K562 (cell line): ENCODE results near the gene PPIH. TPM values are rescaled to one million over a fixed set of nuclear protein-coding genes. Genes with fewer than 3 reads are reported as not detected.
A peak's percentile ranks its signal among the peaks of the same experiment; 100 is the strongest.

Experiments
- ATF6 ChIP-seq: sonication (generic); formaldehyde crosslinking; IDR thresholded peaks from 2 replicates; pipeline ENCODE4 v1.4.0; 2020; ENCODE audit warnings: mild to moderate bottlenecking, missing genetic modification reagents
- BRD4 ChIP-seq: fragments of 200-600 bp; sonication (generic); IDR thresholded peaks from 2 replicates; pipeline ENCODE4 v1.6.1; 2017; ENCODE audit warnings: inconsistent platforms
- DIDO1 ChIP-seq: fragments of 450-650 bp; IDR thresholded peaks from 2 replicates; pipeline ENCODE4 v1.6.1; 2016; ENCODE audit warnings: low read depth, missing biosample characterization, missing genetic modification characterization
- FOXJ2 ChIP-seq: fragments of 200-800 bp; sonication (Bioruptor generic); IDR thresholded peaks from 2 replicates; pipeline ENCODE4 v1.6.1; 2016; ENCODE audit warnings: missing genetic modification characterization, missing compliant biosample characterization
- HMBOX1 ChIP-seq: sonication (generic); IDR thresholded peaks from 2 replicates; pipeline ENCODE4 v1.6.1; 2016
- MEF2D ChIP-seq: conservative IDR thresholded peaks from 2 replicates; pipeline ENCODE4 v1.6.1; 2016; ENCODE audit warnings: low read depth, missing genetic modification characterization, missing compliant biosample characterization
- NR2F6 ChIP-seq: fragments of 450-650 bp; formaldehyde crosslinking; IDR thresholded peaks from 2 replicates; pipeline ENCODE4 v1.4.0; 2020; ENCODE audit warnings: mild to moderate bottlenecking
- PBX2 ChIP-seq, 2 experiments: IDR thresholded peaks in 1 of 2; conservative IDR thresholded peaks in 1 of 2; 2 replicates each; pipeline ENCODE4 v1.6.1; 2016; ENCODE audit warnings: low read depth in 2 of 2, mild to moderate bottlenecking in 1 of 2, missing compliant biosample characterization in 1 of 2, missing genetic modification characterization in 1 of 2, moderate library complexity in 1 of 2
- SAP30 ChIP-seq: fragments of 200-600 bp; sonication (generic); IDR thresholded peaks from 2 replicates; pipeline ENCODE4 v1.6.1; 2012; ENCODE audit warnings: borderline replicate concordance, low read depth, mild to moderate bottlenecking, moderate library complexity, low read length, control low read depth, inconsistent platforms; ENCODE audit not compliant: insufficient read depth, poor library complexity, severe bottlenecking
- SIRT6 ChIP-seq: IDR thresholded peaks from one replicate; pipeline ENCODE4 v1.6.1; 2012; ENCODE audit warnings: low read depth, mild to moderate bottlenecking, control low read depth, inconsistent platforms, low read length, moderate library complexity
- ZFP1 ChIP-seq: fragments of 450-650 bp; formaldehyde crosslinking; IDR thresholded peaks from 2 replicates; pipeline ENCODE4 v1.4.0; 2020; ENCODE audit warnings: mild to moderate bottlenecking, mixed read lengths
- polyA plus RNA-seq, 8 experiments: library from polyadenylated mRNA; depleted of rRNA in 4 of 8; stranded (reverse) in 5 of 8; unstranded in 3 of 8; fragments of >200 nt; fragmentation: Nextera tagmentation in 2 of 8; fragmentation: Illumina TruSeq in 1 of 8; extraction: Ambion mirVana in 2 of 8; extraction: Trizol in 1 of 8; gene quantifications; 2 replicates each; pipeline versions ENCODE4 v1.2.1 to v1.2.3, GENCODE V29; 2011 to 2014; ENCODE audit warnings: inconsistent platforms in 1 of 8, missing spikeins in 1 of 8
- total RNA-seq, 7 experiments: library from RNA; depleted of rRNA in 6 of 7; stranded (reverse); fragments of >200 nt in 6 of 7; fragmentation: Illumina TruSeq in 2 of 7; extraction: Trizol in 2 of 7; gene quantifications; 2 replicates each; pipeline versions ENCODE4 v1.2.1 to v1.2.3, GENCODE V29; 2011 to 2021; ENCODE audit warnings: low replicate concordance in 1 of 7
- TF ChIP-seq, protein P1 (sequence below): fragments of 450-650 bp; formaldehyde crosslinking; IDR thresholded peaks from 2 replicates; pipeline ENCODE4 v1.4.0; 2022; ENCODE audit warnings: missing genetic modification characterization
- TF ChIP-seq, protein P2 (sequence below): fragments of 450-650 bp; IDR thresholded peaks from 2 replicates; pipeline ENCODE4 v1.6.1; 2016
- TF ChIP-seq, protein P3 (sequence below): fragments of 250-450 bp; sonication (Bioruptor Pico); IDR thresholded peaks from 2 replicates; pipeline ENCODE4 v1.5.0; 2020; ENCODE audit warnings: mild to moderate bottlenecking, borderline replicate concordance

PPIH gene
- total and polyA plus RNA-seq, 9 of the 15 experiments (the other 6 are each of a cell fraction or from before 2014, with no cell fraction given): 197 to 470 (median 277) TPM

GRCh38 chr1:42657981-42658876, at the start of gene PPIH (continued):
- TF ChIP-seq, protein P1, sequence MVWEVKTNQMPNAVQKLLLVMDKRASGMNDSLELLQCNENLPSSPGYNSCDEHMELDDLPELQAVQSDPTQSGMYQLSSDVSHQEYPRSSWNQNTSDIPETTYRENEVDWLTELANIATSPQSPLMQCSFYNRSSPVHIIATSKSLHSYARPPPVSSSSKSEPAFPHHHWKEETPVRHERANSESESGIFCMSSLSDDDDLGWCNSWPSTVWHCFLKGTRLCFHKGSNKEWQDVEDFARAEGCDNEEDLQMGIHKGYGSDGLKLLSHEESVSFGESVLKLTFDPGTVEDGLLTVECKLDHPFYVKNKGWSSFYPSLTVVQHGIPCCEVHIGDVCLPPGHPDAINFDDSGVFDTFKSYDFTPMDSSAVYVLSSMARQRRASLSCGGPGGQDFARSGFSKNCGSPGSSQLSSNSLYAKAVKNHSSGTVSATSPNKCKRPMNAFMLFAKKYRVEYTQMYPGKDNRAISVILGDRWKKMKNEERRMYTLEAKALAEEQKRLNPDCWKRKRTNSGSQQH (CRISPR knock-in tag): peak; percentile 72; the same call in 1 of the 2 replicates
- TF ChIP-seq BRD4 (peak; percentile 75; the same call in 1 of the 2 replicates), PBX2 (CRISPR knock-in tag; IDR thresholded peaks at IDR 0.05; ENCODE audit: low read depth) (no peak), PBX2 (tag; conservative IDR thresholded peaks at IDR 0.05; ENCODE audit: low read depth) (0 out of 2 replicates have a peak, but pooled peaks have one; percentile 34), ZFP1 (CRISPR knock-in tag) (no peak), NR2F6 (CRISPR knock-in tag) (no peak), SAP30 (peak; percentile 97), DIDO1 (tag) (peak; percentile 91), FOXJ2 (tag) (peak; percentile 6; the same call in 1 of the 2 replicates), MEF2D (tag) (0 out of 2 replicates have a peak, but pooled peaks have one; percentile 16), ATF6 (CRISPR knock-in tag) (peak; percentile 21; the same call in 1 of the 2 replicates), SIRT6 (no peak), HMBOX1 (peak; percentile 65; the same call in 1 of the 2 replicates)
- TF ChIP-seq, protein P2, sequence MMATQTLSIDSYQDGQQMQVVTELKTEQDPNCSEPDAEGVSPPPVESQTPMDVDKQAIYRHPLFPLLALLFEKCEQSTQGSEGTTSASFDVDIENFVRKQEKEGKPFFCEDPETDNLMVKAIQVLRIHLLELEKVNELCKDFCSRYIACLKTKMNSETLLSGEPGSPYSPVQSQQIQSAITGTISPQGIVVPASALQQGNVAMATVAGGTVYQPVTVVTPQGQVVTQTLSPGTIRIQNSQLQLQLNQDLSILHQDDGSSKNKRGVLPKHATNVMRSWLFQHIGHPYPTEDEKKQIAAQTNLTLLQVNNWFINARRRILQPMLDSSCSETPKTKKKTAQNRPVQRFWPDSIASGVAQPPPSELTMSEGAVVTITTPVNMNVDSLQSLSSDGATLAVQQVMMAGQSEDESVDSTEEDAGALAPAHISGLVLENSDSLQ: peak; percentile 56
- TF ChIP-seq, protein P3, sequence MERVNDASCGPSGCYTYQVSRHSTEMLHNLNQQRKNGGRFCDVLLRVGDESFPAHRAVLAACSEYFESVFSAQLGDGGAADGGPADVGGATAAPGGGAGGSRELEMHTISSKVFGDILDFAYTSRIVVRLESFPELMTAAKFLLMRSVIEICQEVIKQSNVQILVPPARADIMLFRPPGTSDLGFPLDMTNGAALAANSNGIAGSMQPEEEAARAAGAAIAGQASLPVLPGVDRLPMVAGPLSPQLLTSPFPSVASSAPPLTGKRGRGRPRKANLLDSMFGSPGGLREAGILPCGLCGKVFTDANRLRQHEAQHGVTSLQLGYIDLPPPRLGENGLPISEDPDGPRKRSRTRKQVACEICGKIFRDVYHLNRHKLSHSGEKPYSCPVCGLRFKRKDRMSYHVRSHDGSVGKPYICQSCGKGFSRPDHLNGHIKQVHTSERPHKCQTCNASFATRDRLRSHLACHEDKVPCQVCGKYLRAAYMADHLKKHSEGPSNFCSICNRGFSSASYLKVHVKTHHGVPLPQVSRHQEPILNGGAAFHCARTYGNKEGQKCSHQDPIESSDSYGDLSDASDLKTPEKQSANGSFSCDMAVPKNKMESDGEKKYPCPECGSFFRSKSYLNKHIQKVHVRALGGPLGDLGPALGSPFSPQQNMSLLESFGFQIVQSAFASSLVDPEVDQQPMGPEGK (CRISPR knock-in tag): no peak
